ENCODE measurements around the gene SMG6. TPM values are rescaled to one million over a fixed set of nuclear protein-coding genes. Genes with fewer than 3 reads are reported as not detected.
"Not testable (repeated sequence)": the region's sequence is repeated elsewhere in the genome, so short reads cannot be mapped to it uniquely, and the experiment has no call there.

SMG6 gene
- polyA plus RNA-seq, 3 donors, result 27.1 to 32.1 (median 28.0) TPM

DNA sequence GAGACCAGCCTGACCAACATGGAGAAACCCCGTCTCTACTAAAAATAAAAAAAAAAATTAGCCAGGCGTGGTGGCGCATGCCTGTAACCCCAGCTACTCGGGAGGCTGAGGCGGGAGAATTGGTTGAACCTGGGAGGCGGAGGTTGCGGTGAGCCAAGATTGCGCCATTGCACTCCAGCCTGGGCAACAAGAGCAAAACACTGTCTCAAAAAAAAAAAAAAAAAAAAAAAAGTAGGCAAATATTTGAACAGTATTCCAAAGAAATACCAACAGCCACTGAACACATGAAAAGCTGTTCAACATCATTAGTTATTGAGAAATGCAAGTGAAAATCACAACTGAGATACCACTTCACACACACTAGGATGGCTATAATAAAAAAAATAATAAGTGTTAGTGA lies 160.9 kb downstream of the SMG6 start:
- not testable (repeated sequence) for DNase-seq (ENCODE audit: extremely low read depth in 1 of 11, low read depth in 9 of 11, low spot score in 4 of 11)

GRCh38 chr17:2140683-2141082 lies 162.9 kb downstream of the SMG6 start:
- DNase-seq (ENCODE audit: extremely low read depth in 1 of 11, low read depth in 9 of 11, low spot score in 4 of 11), result no peak

GRCh38 chr17:2138761-2139160 lies 164.8 kb downstream of the SMG6 start:
- peak in 6 of 11 donors; percentile 47 to 61 (median 52) for DNase-seq (ENCODE audit: extremely low read depth in 1 of 11, low read depth in 9 of 11, low spot score in 4 of 11)

- peak in 1 of 11 donors; percentile 20 for DNase-seq (ENCODE audit: extremely low read depth in 1 of 11, low read depth in 9 of 11, low spot score in 4 of 11)
Observed at GRCh38 chr17:2138318-2138717, 165.3 kb downstream of the SMG6 start.

- DNase-seq (ENCODE audit: extremely low read depth in 1 of 11, low read depth in 9 of 11, low spot score in 4 of 11), result peak in 4 of 11 donors; percentile 38 to 46 (median 42)
Observed at GRCh38 chr17:2137342-2138098, 166.1 kb downstream of the SMG6 start.

DNA sequence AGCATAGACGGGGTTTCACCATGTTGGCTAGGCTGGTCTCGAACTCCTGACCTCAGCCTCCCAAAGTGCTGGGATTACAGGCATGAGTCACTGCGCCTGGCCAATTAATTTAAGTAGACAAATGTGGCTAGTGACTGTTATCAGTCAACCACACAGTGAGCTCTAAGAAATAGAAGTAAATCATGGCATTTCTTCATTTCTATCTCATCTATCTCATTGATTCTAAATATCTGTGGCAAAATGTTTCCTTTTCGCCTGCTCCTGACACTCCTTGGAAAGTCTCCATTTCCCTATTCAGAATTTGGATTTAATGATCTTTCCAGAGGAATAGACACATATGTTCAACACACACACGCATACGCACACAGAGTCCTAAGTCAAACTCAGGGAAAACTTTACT lies 167.3 kb downstream of the SMG6 start:
- DNase-seq (ENCODE audit: extremely low read depth in 1 of 11, low read depth in 9 of 11, low spot score in 4 of 11), result no peak

DNA sequence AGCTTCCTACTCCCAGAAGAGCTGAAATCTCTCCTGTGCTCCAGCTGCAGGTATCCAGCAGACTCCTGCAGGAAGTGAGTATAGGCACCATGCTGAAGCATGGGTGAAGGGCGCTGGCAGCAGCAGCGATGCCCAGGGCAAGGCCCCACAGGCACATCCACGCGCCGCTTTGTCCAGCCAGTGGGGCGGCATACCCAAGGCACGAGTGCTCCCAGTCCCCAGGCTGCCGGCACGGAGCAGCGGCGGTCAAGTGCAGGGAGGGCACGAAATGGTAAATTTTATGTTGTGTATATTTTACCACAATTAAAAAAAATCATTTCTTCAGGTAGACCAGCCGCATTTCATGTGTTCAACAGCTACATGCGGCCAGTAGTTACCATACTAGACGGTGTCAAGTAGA lies 175.6 kb downstream of the SMG6 start:
- DNase-seq (ENCODE audit: extremely low read depth in 1 of 11, low read depth in 9 of 11, low spot score in 4 of 11), result no peak

- DNase-seq (ENCODE audit: extremely low read depth in 1 of 11, low read depth in 9 of 11, low spot score in 4 of 11), result no peak
Observed at GRCh38 chr17:2125013-2125535, 178.5 kb downstream of the SMG6 start.

DNA sequence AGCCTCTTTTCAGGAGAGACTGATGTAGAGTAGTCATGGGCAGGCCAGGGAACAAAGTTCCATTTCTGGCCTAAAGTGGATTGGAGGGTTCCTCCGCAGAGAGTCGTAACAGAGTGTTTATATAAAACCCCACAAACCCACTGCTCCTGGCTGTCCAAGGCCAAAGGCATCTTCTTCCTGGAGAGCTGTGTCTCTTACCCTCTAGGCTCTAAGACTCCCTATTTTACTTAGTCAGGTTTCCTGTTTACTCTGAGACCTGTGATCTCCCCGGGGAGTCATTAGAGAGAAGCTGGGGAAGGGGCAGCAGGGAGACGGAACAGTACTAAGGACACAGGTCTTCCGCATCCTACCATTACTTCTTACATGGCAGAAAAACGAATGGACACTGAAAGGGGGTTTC lies 179.2 kb downstream of the SMG6 start:
- DNase-seq (ENCODE audit: extremely low read depth in 1 of 11, low read depth in 9 of 11, low spot score in 4 of 11), result no peak

DNA sequence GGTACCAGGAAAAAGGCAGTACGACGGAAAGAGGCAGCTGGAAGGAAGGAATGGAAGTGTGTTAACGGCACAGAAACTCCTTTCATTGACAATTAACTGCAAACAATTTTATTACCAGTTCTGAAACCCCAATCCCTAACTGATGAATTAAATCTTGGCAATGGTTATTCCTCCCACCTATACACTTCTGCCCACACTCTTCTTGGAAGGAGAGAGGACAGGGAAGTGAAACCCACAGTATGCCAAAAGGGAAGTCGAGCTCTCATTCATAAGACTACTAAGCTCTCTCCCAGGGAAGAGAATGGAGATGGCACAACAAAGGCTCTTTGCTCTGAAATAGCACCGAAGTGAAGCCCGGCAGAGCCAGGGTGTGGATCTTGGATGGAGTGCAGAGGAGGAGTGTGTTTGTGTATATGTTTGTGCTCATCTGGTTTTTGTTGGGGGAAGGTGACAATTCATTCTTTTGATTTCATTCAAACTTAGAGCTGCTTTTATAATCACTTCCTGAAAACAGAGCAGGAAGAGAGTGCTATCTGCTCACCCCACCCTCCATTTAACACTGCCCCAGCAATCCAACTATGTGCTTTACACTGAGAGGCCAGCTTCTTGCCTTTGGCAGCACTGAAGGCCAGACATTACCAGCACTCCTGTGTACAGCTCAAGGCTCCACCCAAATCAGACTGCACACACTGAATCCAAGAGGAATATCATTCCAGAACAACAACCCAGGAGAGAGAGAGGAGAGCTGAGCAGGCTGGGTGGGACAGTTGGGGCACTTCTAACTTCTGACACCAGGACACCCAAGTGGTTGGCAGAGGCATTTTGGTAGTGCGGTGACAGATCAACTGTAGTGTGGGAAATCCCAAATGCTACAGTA lies 180.0 kb downstream of the SMG6 start:
- DNase-seq (ENCODE audit: extremely low read depth in 1 of 11, low read depth in 9 of 11, low spot score in 4 of 11), result no peak

GRCh38 chr17:2122641-2123302 lies 180.8 kb downstream of the SMG6 start:
- peak in 3 of 11 donors; percentile 35 to 57 (median 43) for DNase-seq (ENCODE audit: extremely low read depth in 1 of 11, low read depth in 9 of 11, low spot score in 4 of 11)

DNA sequence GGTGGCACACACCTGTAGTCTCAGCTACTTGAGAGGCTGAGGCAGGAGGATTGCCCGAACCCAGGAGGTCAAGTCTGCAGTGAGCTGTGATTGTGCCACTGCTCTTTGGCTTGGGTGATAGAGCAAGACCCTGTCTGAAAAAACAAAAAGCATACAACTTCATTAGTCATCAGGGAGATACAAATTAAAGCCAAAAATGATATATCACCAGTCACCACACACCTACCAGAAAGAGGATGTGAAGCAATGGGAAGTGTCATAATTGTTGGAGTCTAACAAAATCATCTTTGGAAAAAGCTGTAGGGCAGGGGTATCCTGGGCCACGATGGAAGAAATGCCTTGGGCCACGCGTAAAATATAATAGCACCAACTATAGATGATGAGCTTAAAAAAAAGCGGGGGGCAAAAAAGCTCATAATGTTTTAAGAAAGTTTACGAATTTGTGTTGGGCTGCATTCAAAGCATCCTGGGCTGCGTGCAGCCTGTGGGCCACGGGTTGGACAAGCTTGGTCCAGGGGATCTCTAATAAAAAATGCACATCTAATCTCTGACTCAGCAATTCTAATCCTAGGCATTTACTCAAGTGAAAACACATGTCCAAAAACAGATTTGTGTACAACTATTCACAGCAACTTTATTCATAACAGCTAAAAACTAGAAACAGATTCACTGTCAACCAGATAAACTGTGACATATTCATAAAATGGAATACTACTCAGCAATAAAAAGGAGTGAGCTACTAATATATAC lies 182.8 kb downstream of the SMG6 start:
- DNase-seq (ENCODE audit: extremely low read depth in 1 of 11, low read depth in 9 of 11, low spot score in 4 of 11), result no peak

GRCh38 chr17:2113279-2113622 lies 190.3 kb downstream of the SMG6 start:
- no peak for DNase-seq (ENCODE audit: extremely low read depth in 1 of 11, low read depth in 9 of 11, low spot score in 4 of 11)

DNA sequence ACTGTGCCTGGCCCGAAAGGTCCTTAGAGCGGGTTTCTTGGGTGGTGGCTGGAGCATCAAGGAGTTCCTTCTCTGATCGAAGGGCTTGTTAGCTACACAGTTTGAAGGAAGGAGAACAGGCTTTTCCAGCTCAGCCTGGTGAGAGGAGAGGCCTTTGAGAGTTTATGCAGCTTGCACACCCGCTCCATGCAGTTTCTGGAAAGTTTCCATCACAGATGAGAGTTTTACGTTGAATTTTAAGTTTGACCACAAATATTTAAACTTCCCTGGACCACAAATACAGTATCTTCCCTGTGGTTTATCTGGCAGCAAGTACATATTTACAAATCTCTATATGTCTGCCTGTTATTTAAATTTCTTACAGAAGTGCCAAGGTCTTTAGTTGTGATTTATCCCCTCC lies 191.9 kb downstream of the SMG6 start:
- DNase-seq (ENCODE audit: extremely low read depth in 1 of 11, low read depth in 9 of 11, low spot score in 4 of 11), result no peak

DNA sequence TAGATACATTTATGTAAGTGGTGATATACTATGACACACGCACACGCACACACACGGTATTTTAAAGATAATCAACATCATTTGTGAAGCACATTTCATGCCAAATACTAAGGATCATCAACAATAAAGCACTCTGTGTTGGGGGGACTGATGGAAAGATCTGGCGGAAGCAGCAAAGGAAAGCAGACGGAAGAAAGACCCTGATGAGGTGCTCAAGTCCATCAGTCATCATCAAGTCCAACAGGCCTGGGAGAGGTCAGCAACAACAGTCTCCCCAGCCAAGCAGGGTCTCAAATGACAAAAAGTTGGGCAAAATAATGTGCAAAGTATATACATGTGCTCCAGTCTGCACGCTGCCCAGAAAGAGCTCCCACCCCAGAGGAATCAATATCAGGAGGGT lies 193.1 kb downstream of the SMG6 start:
- no peak for DNase-seq (ENCODE audit: extremely low read depth in 1 of 11, low read depth in 9 of 11, low spot score in 4 of 11)

DNA sequence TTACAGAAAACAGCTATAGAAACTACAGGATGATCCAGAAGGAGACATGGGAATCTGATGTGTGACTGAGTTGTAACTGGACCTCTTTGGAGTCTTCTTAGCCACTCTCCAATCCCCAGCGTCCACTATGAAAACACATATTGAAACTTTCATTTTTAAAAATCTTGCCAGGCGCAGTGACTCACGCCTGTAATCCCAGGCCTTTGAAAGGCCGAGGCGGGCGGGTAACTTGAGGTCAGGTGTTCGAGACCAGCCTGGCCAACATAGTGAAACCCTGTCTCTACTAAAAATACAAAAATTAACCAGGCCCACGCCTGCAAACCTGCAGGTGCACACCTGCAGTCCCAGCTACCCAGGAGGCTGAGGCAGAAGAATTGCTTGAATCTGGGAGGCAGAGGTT lies 195.4 kb downstream of the SMG6 start:
- DNase-seq (ENCODE audit: extremely low read depth in 1 of 11, low read depth in 9 of 11, low spot score in 4 of 11), result no peak

- no peak for DNase-seq (ENCODE audit: extremely low read depth in 1 of 11, low read depth in 9 of 11, low spot score in 4 of 11)
Observed at GRCh38 chr17:2107506-2107905, 196.1 kb downstream of the SMG6 start.

- no peak for DNase-seq (ENCODE audit: extremely low read depth in 1 of 11, low read depth in 9 of 11, low spot score in 4 of 11)
Observed at GRCh38 chr17:2107050-2107449, 196.5 kb downstream of the SMG6 start.
